C4-2B (cell line): Measurements from ENCODE around the gene FGD5.

Experiments
- ZFX ChIP-seq: fragments of 450-650 bp; IDR thresholded peaks from 2 replicates; pipeline ENCODE4 v1.6.1; 2017
- TF ChIP-seq, protein P1 (sequence below): fragments of 450-650 bp; conservative IDR thresholded peaks from 2 replicates; pipeline ENCODE4 v1.5.1; 2017; ENCODE audit warnings: mild to moderate bottlenecking

DNA sequence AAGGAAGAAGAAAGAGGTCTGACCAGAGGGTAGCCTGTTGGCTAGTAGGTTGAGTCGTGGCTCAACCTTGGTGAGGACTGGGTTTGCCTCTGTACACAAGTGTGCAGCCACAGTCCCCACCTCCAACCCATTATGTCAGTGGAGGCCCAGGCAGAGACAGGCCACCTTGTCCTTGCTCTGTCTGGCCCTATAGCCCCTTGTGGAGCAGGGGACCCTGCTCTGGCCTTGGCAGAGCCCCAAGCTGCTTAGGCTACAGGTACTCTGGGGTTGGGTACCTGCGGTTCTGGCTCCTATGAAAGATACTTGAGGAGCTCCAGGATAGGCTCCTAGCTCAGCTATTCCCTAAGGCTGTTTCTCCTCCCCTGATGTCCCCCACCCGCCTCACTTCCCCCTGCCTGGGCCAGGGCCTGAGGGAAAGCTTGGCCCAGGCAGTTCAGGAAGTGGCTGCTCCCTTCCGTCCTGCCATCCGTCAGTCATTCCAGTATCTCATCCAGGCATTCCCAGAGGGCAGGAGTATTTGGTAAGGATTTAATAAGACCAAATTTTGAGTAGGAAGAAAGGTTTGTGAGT lies 44.0 kb downstream of the FGD5 start:
- TF ChIP-seq, protein P1, sequence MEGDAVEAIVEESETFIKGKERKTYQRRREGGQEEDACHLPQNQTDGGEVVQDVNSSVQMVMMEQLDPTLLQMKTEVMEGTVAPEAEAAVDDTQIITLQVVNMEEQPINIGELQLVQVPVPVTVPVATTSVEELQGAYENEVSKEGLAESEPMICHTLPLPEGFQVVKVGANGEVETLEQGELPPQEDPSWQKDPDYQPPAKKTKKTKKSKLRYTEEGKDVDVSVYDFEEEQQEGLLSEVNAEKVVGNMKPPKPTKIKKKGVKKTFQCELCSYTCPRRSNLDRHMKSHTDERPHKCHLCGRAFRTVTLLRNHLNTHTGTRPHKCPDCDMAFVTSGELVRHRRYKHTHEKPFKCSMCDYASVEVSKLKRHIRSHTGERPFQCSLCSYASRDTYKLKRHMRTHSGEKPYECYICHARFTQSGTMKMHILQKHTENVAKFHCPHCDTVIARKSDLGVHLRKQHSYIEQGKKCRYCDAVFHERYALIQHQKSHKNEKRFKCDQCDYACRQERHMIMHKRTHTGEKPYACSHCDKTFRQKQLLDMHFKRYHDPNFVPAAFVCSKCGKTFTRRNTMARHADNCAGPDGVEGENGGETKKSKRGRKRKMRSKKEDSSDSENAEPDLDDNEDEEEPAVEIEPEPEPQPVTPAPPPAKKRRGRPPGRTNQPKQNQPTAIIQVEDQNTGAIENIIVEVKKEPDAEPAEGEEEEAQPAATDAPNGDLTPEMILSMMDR = no peak
- no peak for TF ChIP-seq ZFX
